DOHH2 (cell line): ENCODE measurements around the gene PDXDC1.
"Not testable (repeated sequence)": the region's sequence is repeated elsewhere in the genome, so short reads cannot be mapped to it uniquely, and the experiment has no call there.

Source experiments
- EZH2phosphoT487 ChIP-seq: fragments of 200-600 bp; sonication (generic); IDR thresholded peaks from 2 replicates; pipeline ENCODE4 v1.6.1; 2017; ENCODE audit warnings: borderline replicate concordance, mild to moderate bottlenecking, antibody characterized with exemption, low read length, moderate library complexity, mixed read lengths
- TF ChIP-seq, protein P1 (sequence below): fragments of 200-600 bp; sonication (generic); IDR thresholded peaks from one replicate; pipeline ENCODE4 v1.5.1; 2014; ENCODE audit warnings: antibody characterized with exemption, mild to moderate bottlenecking, low read depth, low read length; ENCODE audit not compliant: poor library complexity, severe bottlenecking

DNA sequence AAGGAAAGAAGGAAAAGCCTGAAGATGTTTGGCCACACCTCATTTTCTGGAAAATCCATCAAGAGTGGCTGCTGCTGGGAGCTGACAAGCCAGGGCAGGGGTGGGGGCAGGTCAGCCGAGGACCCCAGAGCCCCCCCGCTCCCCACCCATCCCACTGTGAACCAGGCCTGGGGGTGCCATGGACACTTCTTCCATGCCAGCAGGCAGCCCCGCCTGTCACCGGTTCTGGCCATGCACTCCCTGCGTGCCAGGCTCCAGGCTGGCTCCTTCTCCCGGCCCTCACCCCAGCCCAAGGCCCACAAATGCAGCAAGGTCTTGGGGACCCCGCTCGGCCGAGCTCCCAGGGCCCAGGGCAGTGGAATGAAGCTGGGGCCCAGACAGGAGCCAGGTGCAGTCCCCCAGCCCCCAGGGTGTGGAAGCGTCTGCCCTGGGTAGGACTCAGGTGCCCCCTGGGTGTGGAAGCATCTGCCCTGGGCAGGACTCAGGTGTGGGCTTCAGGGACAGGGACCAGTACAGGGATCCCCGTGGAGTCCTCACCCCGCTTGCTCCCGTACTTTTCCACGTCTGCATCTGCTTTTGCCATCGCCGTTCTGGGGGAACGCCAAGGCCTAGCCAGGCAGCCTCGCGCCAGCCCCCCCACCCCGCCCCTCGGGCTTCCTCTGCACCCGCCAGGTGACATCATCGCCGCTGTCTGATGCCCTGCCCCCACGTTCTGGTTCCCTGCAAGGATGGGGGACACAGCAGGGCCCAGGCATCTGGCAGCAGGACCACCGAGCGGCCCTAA is 167.5 kb downstream of the PDXDC1 start:
- TF ChIP-seq, protein P1, sequence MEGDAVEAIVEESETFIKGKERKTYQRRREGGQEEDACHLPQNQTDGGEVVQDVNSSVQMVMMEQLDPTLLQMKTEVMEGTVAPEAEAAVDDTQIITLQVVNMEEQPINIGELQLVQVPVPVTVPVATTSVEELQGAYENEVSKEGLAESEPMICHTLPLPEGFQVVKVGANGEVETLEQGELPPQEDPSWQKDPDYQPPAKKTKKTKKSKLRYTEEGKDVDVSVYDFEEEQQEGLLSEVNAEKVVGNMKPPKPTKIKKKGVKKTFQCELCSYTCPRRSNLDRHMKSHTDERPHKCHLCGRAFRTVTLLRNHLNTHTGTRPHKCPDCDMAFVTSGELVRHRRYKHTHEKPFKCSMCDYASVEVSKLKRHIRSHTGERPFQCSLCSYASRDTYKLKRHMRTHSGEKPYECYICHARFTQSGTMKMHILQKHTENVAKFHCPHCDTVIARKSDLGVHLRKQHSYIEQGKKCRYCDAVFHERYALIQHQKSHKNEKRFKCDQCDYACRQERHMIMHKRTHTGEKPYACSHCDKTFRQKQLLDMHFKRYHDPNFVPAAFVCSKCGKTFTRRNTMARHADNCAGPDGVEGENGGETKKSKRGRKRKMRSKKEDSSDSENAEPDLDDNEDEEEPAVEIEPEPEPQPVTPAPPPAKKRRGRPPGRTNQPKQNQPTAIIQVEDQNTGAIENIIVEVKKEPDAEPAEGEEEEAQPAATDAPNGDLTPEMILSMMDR: not testable (repeated sequence)
- not testable (repeated sequence) for TF ChIP-seq EZH2phosphoT487
